Endodermal cell (in vitro differentiated cells): Measurements from ENCODE around the gene RSAD2. TPM values are rescaled to one million over a fixed set of nuclear protein-coding genes. Genes with fewer than 3 reads are reported as not detected.
A peak's percentile ranks its signal among the peaks of the same experiment; 100 is the strongest.

ENCODE experiments used
- DNase-seq: peaks from one replicate; pipeline ENCODE4 v3.0.0-alpha.2; 2017
- H3K27ac ChIP-seq: 2 replicates; pipeline ENCODE4 v1.5.1; 2013; ENCODE audit warnings: mild to moderate bottlenecking, low read depth, low read length, moderate library complexity
- H3K27me3 ChIP-seq: 2 replicates; pipeline ENCODE4 v1.6.1; 2013; ENCODE audit warnings: mild to moderate bottlenecking, low read length, moderate library complexity; ENCODE audit not compliant: insufficient read depth, control insufficient read depth, poor library complexity, severe bottlenecking
- H3K36me3 ChIP-seq: 2 replicates; pipeline ENCODE4 v1.7.0; 2013; ENCODE audit warnings: mild to moderate bottlenecking, low read length, moderate library complexity; ENCODE audit not compliant: control insufficient read depth, insufficient read depth
- H3K4me1 ChIP-seq: one replicate; pipeline ENCODE4 v1.7.0; 2013; ENCODE audit warnings: low read length; ENCODE audit not compliant: control insufficient read depth, insufficient read depth
- H3K4me3 ChIP-seq: 2 replicates; pipeline ENCODE4 v1.5.1; 2013; ENCODE audit warnings: mild to moderate bottlenecking, low read length, moderate library complexity
- H3K9ac ChIP-seq: 2 replicates; pipeline ENCODE4 v1.6.1; 2013; ENCODE audit warnings: mild to moderate bottlenecking, low read length, moderate library complexity; ENCODE audit not compliant: poor library complexity, severe bottlenecking; ENCODE audit errors: extremely low read depth
- H3K9me3 ChIP-seq: 2 replicates; pipeline ENCODE4 v1.6.1; 2013; ENCODE audit warnings: mild to moderate bottlenecking, low read length, moderate library complexity; ENCODE audit not compliant: control insufficient read depth
- H3K27ac Mint-ChIP-seq: 2 replicates; pipeline ENCODE4 v1.8.0; 2020; ENCODE audit warnings: mixed read lengths
- H3K27me3 Mint-ChIP-seq: 2 replicates; pipeline ENCODE4 v1.8.0; 2021; ENCODE audit warnings: mild to moderate bottlenecking, mixed read lengths; ENCODE audit not compliant: insufficient read depth
- H3K36me3 Mint-ChIP-seq: 2 replicates; pipeline ENCODE4 v1.8.0; 2020; ENCODE audit warnings: low read depth, mixed read lengths
- H3K4me1 Mint-ChIP-seq: 2 replicates; pipeline ENCODE4 v1.8.0; 2020; ENCODE audit warnings: mixed read lengths
- H3K4me3 Mint-ChIP-seq: 2 replicates; pipeline ENCODE4 v1.8.0; 2020; ENCODE audit warnings: mild to moderate bottlenecking, moderate library complexity, mixed read lengths
- H3K9me3 Mint-ChIP-seq: 2 replicates; pipeline ENCODE4 v1.8.0; 2020; ENCODE audit warnings: mild to moderate bottlenecking, mixed read lengths
- WGBS, 2 experiments: methylation state at CpG; one replicate each; pipeline versions ENCODE4 v1.1.5 to v1.1.7; 2013; ENCODE audit warnings: missing lambda C conversion rate in 2 of 2, mixed read lengths in 1 of 2; ENCODE audit not compliant: insufficient coverage in 1 of 2, insufficient read length in 1 of 2; 5-methylcytosine and 5-hydroxymethylcytosine counted together
- total RNA-seq, 2 donors: library from RNA; stranded (reverse); fragmentation: NEBNext Ultra II Directional in 1 of 2; extraction: Animal tissue kit (Norgen Biotek cat#: 25700) in 1 of 2; gene quantifications; 2 replicates in 1 of 2; 3 replicates in 1 of 2; pipeline ENCODE4 v1.2.1, GENCODE V29; 2021
- TF ChIP-seq, protein P1 (sequence below): fragments of 200-600 bp; sonication (generic); conservative IDR thresholded peaks from 2 replicates; pipeline ENCODE4 v1.5.0; 2021; ENCODE audit warnings: antibody characterized with exemption, mild to moderate bottlenecking

The RSAD2 gene
- total RNA-seq, 2 donors from 2014 or later: 0.35 to 0.75 TPM

DNA sequence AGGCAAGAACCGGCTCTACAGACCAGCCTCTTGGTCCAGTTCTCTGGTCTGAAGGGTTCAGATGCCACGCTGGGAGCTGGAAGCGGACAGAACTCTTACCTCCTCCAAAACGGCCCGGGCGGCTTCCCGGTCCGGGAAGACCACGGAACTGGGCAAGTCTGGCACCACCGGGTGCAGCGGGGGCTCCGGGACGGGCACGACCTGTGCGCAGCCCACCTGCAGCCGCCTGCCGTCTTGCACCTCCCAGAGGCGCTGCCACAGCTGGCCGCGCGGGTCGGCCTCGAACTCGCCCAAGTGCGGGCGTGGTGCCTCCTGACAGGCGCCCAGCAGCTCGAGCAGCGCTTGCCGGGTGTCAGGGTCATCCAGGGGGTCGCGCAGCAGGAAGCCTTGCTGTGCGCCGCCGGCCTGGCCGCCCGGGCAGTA, 12.6 kb upstream of the RSAD2 start:
- 15 to 19% methylated on average over 14 to 37 of the region's 37 CpGs for WGBS, 2 experiments
- peaks cover 6% of the 10 kb centered on the region for H3K4me1 Mint-ChIP-seq
- no peak overlapping the region for H3K27ac Mint-ChIP-seq
- Histone ChIP-seq H3K36me3 (no peaks in the 10 kb centered on the region), H3K27ac (no peak overlapping the region), H3K27me3 (peaks cover 54% of the 10 kb centered on the region), H3K9me3 (peaks cover 8% of the 10 kb centered on the region), H3K9ac (no peak overlapping the region), H3K4me1 (no peaks in the 10 kb centered on the region), H3K4me3 (peak overlapping the region; percentile 85)
- peaks cover 2% of the 10 kb centered on the region for H3K36me3 Mint-ChIP-seq
- peak; percentile 73 for DNase-seq
- peak overlapping the region; percentile 42 for H3K4me3 Mint-ChIP-seq
- peaks cover 50% of the 10 kb centered on the region for H3K27me3 Mint-ChIP-seq
- TF ChIP-seq, protein P1, sequence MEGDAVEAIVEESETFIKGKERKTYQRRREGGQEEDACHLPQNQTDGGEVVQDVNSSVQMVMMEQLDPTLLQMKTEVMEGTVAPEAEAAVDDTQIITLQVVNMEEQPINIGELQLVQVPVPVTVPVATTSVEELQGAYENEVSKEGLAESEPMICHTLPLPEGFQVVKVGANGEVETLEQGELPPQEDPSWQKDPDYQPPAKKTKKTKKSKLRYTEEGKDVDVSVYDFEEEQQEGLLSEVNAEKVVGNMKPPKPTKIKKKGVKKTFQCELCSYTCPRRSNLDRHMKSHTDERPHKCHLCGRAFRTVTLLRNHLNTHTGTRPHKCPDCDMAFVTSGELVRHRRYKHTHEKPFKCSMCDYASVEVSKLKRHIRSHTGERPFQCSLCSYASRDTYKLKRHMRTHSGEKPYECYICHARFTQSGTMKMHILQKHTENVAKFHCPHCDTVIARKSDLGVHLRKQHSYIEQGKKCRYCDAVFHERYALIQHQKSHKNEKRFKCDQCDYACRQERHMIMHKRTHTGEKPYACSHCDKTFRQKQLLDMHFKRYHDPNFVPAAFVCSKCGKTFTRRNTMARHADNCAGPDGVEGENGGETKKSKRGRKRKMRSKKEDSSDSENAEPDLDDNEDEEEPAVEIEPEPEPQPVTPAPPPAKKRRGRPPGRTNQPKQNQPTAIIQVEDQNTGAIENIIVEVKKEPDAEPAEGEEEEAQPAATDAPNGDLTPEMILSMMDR: no peak
- H3K9me3 Mint-ChIP-seq: peaks cover 9% of the 10 kb centered on the region

DNA sequence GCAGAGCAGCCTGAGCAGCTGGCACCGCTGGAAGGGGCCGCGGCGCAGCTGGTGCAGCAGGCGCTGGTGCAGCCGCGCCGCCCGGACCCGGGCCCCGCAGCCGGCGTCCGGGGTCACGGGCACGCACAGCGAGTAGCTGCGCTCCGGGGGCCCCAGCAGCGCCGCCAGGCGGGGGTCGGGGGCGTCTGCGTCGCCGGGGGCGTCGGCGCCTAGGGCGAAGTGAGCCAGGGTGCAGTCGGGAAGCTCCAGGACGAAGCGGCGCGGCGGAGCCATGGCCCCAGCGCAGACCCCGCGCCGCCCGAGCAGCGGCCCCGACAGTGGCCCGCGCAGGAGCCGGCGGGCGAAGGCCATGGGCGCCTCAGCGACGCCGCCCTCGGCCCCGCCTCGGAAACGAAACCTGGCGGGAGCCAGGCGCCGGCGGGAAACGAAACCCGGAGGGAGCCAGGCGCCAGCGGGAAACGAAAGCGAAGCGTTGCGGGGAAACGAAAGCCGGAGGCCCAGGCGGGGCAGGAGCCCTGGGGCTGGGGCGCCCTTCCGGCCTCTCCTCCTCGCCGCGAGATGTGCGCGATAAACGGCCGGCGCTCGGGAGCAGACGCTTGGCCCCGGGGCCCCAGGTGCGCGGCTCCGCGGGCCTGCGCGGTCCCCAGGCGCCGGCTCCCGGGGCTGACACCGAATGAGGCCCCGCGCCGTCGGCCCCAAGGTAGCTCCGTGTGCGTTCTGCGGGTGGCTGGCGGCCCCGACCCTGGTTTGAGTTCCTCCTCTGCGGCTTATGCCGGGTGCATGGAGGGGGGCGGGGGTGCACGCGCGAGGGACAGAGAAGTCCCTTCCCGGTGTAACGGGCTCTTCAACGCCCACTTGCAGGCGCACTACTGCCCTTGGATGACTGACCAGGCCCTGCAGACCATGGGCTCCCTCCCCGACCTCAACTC, 12.0 kb upstream of the RSAD2 start, which contains the start of gene CMPK2:
Gene CMPK2, minus strand, starts transcription at position 562 of the 929 bp plus-strand sequence. Its CDS starts 211 bp downstream, at position 351.
- Mint-ChIP-seq H3K9me3 (peaks cover 2% of the 10 kb centered on the region), H3K27ac (peak within 1 kb of the TSS; percentile 4), H3K4me3 (peak within 1 kb of the TSS; percentile 67), H3K4me1 (peaks cover 6% of the 10 kb centered on the region), H3K27me3 (peaks cover 51% of the 10 kb centered on the region), H3K36me3 (no peaks in the 10 kb centered on the region)
- WGBS, 2 experiments: 0 to 2% methylated on average over 30 to 115 of the region's 115 CpGs
- peak within 1 kb of the TSS; percentile 85 for H3K4me3 ChIP-seq
- H3K36me3 ChIP-seq: no peaks in the 10 kb centered on the region
- H3K27me3 ChIP-seq: peaks cover 54% of the 10 kb centered on the region
- DNase-seq: peak; percentile 86
- peaks cover 1% of the 10 kb centered on the region for H3K9me3 ChIP-seq
- H3K9ac ChIP-seq: no peak within 1 kb of the TSS
- H3K4me1 ChIP-seq: no peaks in the 10 kb centered on the region
- TF ChIP-seq, protein P1: peak; percentile 48
- no peak within 1 kb of the TSS for H3K27ac ChIP-seq

DNA sequence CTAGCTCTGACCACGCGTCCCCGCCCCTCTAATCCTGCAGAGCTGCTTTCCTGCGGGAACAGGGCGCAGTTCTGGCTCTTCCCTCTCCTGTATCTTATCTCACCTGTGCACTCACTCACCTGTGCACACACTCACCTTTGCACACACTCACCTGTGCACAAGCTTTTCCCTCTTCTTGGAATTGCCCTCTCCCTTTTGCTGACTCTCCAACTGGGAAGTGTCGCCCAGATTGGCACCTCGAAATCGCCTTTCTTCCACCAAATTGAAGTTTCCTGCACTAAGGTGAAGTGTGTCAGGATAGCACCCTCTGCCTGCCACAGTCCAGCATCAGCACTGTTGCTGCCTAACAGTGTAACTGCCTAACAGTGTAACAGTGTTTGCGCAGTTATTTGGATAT, 11.3 kb upstream of the RSAD2 start:
- H3K27ac Mint-ChIP-seq: peak overlapping the region; percentile 4
- peak overlapping the region; percentile 85 for H3K4me3 ChIP-seq

More for the DNA sequence above, 11.3 kb upstream of the RSAD2 start:
- Histone ChIP-seq H3K27ac (no peak overlapping the region), H3K36me3 (no peaks in the 10 kb centered on the region), H3K27me3 (peaks cover 54% of the 10 kb centered on the region), H3K4me1 (no peaks in the 10 kb centered on the region), H3K9ac (no peak overlapping the region), H3K9me3 (no peaks in the 10 kb centered on the region)
- TF ChIP-seq, protein P1: peak; percentile 75
- H3K4me1 Mint-ChIP-seq: peaks cover 6% of the 10 kb centered on the region
- no peaks in the 10 kb centered on the region for H3K36me3 Mint-ChIP-seq
- WGBS, 2 experiments: 3 to 12% methylated on average over 5 to 9 of the region's 9 CpGs
- H3K9me3 Mint-ChIP-seq: no peaks in the 10 kb centered on the region
- peak overlapping the region; percentile 67 for H3K4me3 Mint-ChIP-seq
- no peak for DNase-seq
- peaks cover 54% of the 10 kb centered on the region for H3K27me3 Mint-ChIP-seq
